Muscle layer of duodenum (tissue), 2 donors: Measurements from ENCODE around the gene CFAP97D2.
"Not testable (repeated sequence)": the region's sequence is repeated elsewhere in the genome, so short reads cannot be mapped to it uniquely, and the experiment has no call there.

ENCODE experiments used
- H3K27ac ChIP-seq: one replicate; pipeline ENCODE4 v1.7.0; 2013; ENCODE audit warnings: mild to moderate bottlenecking, low read length
- H3K27me3 ChIP-seq: one replicate; pipeline ENCODE4 v1.7.0; 2013; ENCODE audit warnings: low read depth, mild to moderate bottlenecking, control low read depth, low read length
- H3K36me3 ChIP-seq, 2 donors: one replicate each; pipeline ENCODE4 v1.7.0; 2013; ENCODE audit warnings: low read length in 2 of 2, control low read depth in 1 of 2, mild to moderate bottlenecking in 1 of 2; ENCODE audit not compliant: insufficient read depth in 2 of 2, control insufficient read depth in 1 of 2
- H3K4me1 ChIP-seq, 2 donors: one replicate each; pipeline ENCODE4 v1.7.0; 2013; ENCODE audit warnings: low read length in 2 of 2, mild to moderate bottlenecking in 2 of 2, control low read depth in 1 of 2, moderate library complexity in 1 of 2; ENCODE audit not compliant: insufficient read depth in 2 of 2, control insufficient read depth in 1 of 2
- H3K4me3 ChIP-seq, 2 donors: one replicate each; pipeline ENCODE4 v1.7.0; 2013; ENCODE audit warnings: low read length in 2 of 2, low read depth in 1 of 2, mild to moderate bottlenecking in 1 of 2
- H3K9me3 ChIP-seq, 2 donors: one replicate each; pipeline ENCODE4 v1.7.0; 2013; ENCODE audit warnings: low read length in 2 of 2, control low read depth in 1 of 2, mild to moderate bottlenecking in 1 of 2; ENCODE audit not compliant: control insufficient read depth in 1 of 2
- donor health status: healthy.

Gene CFAP97D2

GRCh38 chr13:114244637-114245036 lies 65.6 kb downstream of the CFAP97D2 start:
- Histone ChIP-seq H3K4me3 (no peak overlapping the region), H3K36me3 (peaks cover 69 to 95% of the 10 kb centered on the region in 2 donors), H3K9me3 (no peaks in the 10 kb centered on the region), H3K4me1 (no peaks in the 10 kb centered on the region), H3K27me3 (no peaks in the 10 kb centered on the region), H3K27ac (no peak overlapping the region)

DNA sequence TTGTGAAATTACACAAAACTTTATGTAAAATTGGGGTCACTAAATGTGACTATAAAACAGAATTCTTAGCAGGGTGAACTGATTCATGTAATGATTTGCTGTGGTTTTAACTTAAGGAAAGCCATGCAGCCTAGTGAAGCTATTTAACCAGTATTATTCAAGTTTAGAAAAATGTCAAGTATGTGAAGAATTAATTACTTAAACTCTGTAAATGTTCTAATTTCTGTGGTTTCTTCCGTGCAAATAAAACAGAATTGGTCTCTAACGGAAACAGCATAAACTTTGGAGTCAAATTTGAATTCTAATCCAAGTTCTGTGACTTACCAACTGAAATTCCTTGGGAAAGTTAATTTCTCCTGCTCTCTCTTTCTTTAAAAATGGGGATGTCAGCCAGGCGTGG lies 69.0 kb downstream of the CFAP97D2 start:
- no peaks in the 10 kb centered on the region for H3K27me3 ChIP-seq
- H3K9me3 ChIP-seq = no peaks in the 10 kb centered on the region
- no peaks in the 10 kb centered on the region for H3K4me1 ChIP-seq
- no peak overlapping the region for H3K4me3 ChIP-seq
- H3K27ac ChIP-seq = no peak overlapping the region
- peaks cover 67 to 95% of the 10 kb centered on the region in 2 donors for H3K36me3 ChIP-seq

DNA sequence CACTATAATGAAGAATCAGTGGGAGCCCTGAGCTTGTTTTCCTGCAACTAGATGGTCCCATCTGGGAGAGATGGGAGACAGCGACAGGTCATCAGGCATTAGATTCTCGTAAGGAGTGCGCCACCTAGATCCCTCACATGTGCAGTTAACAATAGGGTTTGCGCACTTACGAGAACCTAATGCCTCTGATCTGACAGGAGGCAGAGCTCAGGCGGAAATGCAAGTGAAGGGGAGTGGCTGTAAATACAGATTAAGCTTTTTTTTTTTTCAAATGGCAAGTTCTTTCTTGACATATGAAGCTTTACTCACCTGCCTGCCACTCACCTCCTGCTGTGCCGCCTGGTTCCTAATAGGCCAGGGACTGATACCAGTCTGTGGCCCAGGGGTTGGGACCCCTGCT lies 70.0 kb downstream of the CFAP97D2 start:
- no peaks in the 10 kb centered on the region for H3K9me3 ChIP-seq
- no peak overlapping the region for H3K4me3 ChIP-seq
- H3K36me3 ChIP-seq = peaks cover 57 to 86% of the 10 kb centered on the region in 2 donors
- H3K27ac ChIP-seq = no peak overlapping the region
- no peaks in the 10 kb centered on the region for H3K4me1 ChIP-seq
- H3K27me3 ChIP-seq = no peaks in the 10 kb centered on the region

- H3K4me3 ChIP-seq = not testable (repeated sequence)
These were observed 72.8 kb downstream of the CFAP97D2 start for GRCh38 chr13:114251639-114252440.

DNA sequence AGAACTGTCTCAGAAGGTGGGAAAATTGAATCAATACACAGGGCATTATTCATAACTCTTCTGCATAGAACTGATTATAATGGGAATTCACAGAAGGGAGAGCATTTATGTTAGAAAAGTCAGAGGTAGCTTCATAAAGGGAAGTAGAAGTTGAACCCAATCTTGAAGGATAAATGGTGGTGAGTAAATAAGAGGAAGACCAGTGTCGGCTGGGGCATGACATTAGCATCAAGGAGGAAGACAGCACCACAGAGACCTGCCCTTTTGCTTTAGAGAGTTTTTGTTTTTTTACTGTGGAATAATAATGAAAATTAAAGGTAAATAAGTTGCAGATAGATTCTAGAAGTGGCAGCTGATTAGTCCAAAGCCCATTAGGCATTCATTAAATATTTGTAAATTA lies 77.5 kb downstream of the CFAP97D2 start:
- Histone ChIP-seq H3K36me3 (peaks cover 75 to 82% of the 10 kb centered on the region in 2 donors), H3K4me1 (no peaks in the 10 kb centered on the region), H3K27me3 (no peaks in the 10 kb centered on the region), H3K9me3 (no peaks in the 10 kb centered on the region), H3K27ac (no peak overlapping the region), H3K4me3 (no peak overlapping the region)

More at GRCh38 chr13:114251639-114252440, 72.8 kb downstream of the CFAP97D2 start:
- not testable (repeated sequence) for H3K4me1 ChIP-seq, H3K27ac ChIP-seq, H3K27me3 ChIP-seq, H3K9me3 ChIP-seq
- peaks cover 54 to 82% of the 10 kb centered on the region in 2 donors for H3K36me3 ChIP-seq

DNA sequence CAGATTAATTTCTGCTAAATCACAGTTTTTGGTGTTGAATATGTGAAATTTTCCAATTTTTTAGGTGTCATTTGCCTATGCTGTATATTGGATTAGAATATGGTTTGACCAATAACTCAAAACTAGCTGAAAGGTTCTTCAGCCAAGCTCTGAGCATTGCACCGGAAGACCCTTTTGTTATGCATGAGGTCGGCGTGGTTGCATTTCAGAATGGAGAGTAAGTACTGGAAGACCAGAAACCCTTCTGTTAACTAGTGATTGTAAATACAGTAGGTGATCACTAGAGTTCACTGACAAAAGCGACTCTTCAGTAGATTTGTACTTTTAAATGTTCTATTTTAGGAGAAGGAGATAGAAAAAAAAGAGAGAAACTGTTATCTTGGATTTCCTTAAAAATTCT lies 78.0 kb downstream of the CFAP97D2 start:
- Histone ChIP-seq H3K27ac (no peak overlapping the region), H3K27me3 (no peaks in the 10 kb centered on the region), H3K9me3 (no peaks in the 10 kb centered on the region), H3K36me3 (peaks cover 73 to 80% of the 10 kb centered on the region in 2 donors), H3K4me3 (no peak overlapping the region), H3K4me1 (no peaks in the 10 kb centered on the region)

GRCh38 chr13:114258589-114258988 lies 79.5 kb downstream of the CFAP97D2 start:
- peaks cover 76 to 82% of the 10 kb centered on the region in 2 donors for H3K36me3 ChIP-seq
- H3K27me3 ChIP-seq = no peaks in the 10 kb centered on the region
- no peak overlapping the region for H3K4me3 ChIP-seq

DNA sequence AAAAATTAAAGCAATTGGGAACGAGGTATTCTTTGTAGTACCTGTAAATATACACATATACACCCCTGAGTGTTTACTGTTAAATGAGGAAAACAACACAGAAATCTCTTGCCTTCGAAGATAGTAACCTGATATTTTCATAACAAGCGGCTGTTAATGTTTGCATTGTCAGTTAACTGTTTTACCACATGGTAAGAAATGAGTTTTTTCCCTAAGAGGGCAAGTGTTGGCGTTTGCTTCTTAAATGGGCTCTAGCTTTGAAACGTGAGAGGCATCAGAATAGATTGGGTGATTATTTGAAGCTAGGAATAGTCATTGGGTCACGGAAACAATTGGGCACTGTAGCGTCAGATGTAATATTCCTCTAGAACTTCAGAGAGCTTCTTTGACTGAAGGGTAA lies 80.3 kb downstream of the CFAP97D2 start:
- Histone ChIP-seq H3K27me3 (no peaks in the 10 kb centered on the region), H3K9me3 (no peaks in the 10 kb centered on the region), H3K4me3 (no peak overlapping the region), H3K27ac (no peak overlapping the region), H3K36me3 (peaks cover 79 to 86% of the 10 kb centered on the region in 2 donors), H3K4me1 (no peaks in the 10 kb centered on the region)

More at GRCh38 chr13:114258589-114258988, 79.5 kb downstream of the CFAP97D2 start:
- Histone ChIP-seq H3K27ac (no peak overlapping the region), H3K4me1 (no peaks in the 10 kb centered on the region), H3K9me3 (no peaks in the 10 kb centered on the region)

GRCh38 chr13:114259974-114260373 lies 80.9 kb downstream of the CFAP97D2 start:
- H3K4me1 ChIP-seq = no peaks in the 10 kb centered on the region
- H3K27me3 ChIP-seq = no peaks in the 10 kb centered on the region
- peaks cover 76 to 86% of the 10 kb centered on the region in 2 donors for H3K36me3 ChIP-seq
- H3K4me3 ChIP-seq = no peak overlapping the region
- no peak overlapping the region for H3K27ac ChIP-seq
- H3K9me3 ChIP-seq = no peaks in the 10 kb centered on the region

DNA sequence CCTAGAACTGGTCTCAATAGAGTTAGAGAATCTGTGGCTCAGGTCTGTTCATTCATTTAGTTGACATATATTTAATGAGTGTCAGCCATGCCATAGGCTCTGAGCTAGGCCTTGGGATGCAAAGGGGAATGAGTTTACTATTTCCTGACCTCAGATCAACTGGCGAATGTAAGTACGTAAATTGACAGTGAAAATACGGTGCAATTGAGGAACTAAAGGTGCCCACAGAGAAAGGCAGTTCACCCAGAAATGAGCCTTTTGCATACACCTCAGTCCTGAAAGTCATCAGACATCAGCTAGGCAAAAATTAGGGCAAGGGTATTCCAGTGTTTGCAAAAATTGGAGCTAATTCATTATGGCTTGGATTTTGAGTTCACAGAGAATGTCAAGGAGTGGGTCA lies 81.8 kb downstream of the CFAP97D2 start:
- no peaks in the 10 kb centered on the region for H3K4me1 ChIP-seq
- no peak overlapping the region for H3K27ac ChIP-seq
- H3K4me3 ChIP-seq = no peak overlapping the region
- no peaks in the 10 kb centered on the region for H3K9me3 ChIP-seq
- H3K27me3 ChIP-seq = no peaks in the 10 kb centered on the region
- H3K36me3 ChIP-seq = peaks cover 75 to 86% of the 10 kb centered on the region in 2 donors

DNA sequence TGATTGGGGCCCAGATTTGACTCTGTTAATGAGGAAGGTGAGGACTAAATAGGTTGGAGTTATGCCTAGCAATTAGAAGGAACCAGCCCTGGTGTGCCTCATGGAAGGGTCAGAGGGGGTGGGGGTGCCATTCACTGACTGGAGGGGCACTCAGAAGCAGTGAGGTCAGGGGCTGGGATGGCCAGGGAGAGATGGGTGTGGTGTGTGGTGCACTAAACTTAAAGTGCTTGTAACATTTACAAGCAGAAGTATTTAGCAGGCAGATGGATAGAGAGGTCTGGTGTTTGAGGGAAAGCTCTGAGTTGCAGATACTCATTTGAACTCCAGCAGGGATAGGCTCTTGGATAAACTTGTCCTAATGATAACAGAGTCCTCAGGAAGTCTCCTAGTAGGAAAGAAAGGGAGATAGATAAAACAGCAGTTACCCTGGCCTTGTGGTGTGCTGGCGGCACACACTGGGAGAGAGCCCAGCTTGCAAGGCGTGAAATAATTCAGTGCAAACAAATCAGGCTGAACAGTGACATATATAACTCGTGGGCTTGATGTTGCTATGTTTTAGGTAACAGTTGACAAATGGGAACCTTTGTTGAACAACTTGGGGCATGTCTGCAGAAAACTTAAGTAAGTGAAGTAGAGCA lies 82.4 kb downstream of the CFAP97D2 start:
- no peak overlapping the region for H3K4me3 ChIP-seq
- H3K36me3 ChIP-seq = peaks cover 73 to 90% of the 10 kb centered on the region in 2 donors
- no peaks in the 10 kb centered on the region for H3K4me1 ChIP-seq
- no peaks in the 10 kb centered on the region for H3K9me3 ChIP-seq
- H3K27me3 ChIP-seq = no peaks in the 10 kb centered on the region
- H3K27ac ChIP-seq = no peak overlapping the region
